Astrocyte (in vitro differentiated cells and primary cell): Measurements from ENCODE around the gene USP9X.

Experiments used
- EZH2 ChIP-seq: IDR thresholded peaks from 2 replicates; pipeline ENCODE4 v1.6.1; 2012; ENCODE audit warnings: mild to moderate bottlenecking, low read length, inconsistent platforms; ENCODE audit not compliant: insufficient read depth
- TF ChIP-seq, protein P1 (sequence below): IDR thresholded peaks from 2 replicates; pipeline ENCODE4 v1.5.1; 2011; ENCODE audit warnings: low read depth, mild to moderate bottlenecking, inconsistent platforms, low read length, moderate library complexity; ENCODE audit not compliant: insufficient read depth

DNA sequence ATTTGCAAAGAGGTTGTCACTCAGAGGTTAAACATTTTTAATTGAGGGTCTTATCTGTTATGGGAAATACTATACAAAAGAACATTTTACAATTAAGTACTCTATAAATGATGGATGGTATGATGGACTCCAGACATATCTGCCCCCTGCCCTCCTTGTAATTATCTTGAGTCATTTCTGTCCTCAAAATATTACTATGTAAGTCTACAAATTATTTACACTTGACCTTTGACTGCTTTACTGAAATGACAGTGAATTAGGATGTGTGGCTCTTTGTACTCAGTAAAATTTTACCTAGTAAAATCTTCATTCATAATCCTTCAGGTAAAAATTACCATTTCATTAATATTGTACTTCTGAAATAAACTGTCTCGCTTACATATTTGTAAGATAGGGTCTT is 46.5 kb downstream of the USP9X start:
- TF ChIP-seq, protein P1, sequence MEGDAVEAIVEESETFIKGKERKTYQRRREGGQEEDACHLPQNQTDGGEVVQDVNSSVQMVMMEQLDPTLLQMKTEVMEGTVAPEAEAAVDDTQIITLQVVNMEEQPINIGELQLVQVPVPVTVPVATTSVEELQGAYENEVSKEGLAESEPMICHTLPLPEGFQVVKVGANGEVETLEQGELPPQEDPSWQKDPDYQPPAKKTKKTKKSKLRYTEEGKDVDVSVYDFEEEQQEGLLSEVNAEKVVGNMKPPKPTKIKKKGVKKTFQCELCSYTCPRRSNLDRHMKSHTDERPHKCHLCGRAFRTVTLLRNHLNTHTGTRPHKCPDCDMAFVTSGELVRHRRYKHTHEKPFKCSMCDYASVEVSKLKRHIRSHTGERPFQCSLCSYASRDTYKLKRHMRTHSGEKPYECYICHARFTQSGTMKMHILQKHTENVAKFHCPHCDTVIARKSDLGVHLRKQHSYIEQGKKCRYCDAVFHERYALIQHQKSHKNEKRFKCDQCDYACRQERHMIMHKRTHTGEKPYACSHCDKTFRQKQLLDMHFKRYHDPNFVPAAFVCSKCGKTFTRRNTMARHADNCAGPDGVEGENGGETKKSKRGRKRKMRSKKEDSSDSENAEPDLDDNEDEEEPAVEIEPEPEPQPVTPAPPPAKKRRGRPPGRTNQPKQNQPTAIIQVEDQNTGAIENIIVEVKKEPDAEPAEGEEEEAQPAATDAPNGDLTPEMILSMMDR = no peak
- TF ChIP-seq EZH2 = no peak
